Stimulated activated naive CD8-positive, alpha-beta T cell treated with anti-CD3 and anti-CD28 coated beads, Interleukin-15, Interleukin-2, amounts not matched to agents 100 U/mL and 50 U/mL, for 24 hours (primary cell): ENCODE results near the gene HSPB3.
"Not testable (repeated sequence)": the region's sequence is repeated elsewhere in the genome, so short reads cannot be mapped to it uniquely, and the experiment has no call there.

ENCODE experiments used
- ATAC-seq: fragments of 150-1000 bp; cut with Tn5 transposase; one replicate; pipeline ENCODE4 v1.10.0; 2021
- DNase-seq: peaks from one replicate; pipeline ENCODE4 v3.0.0; 2021

HSPB3 gene

GRCh38 chr5:54457094-54457862 is 1.8 kb downstream of the HSPB3 start:
- DNase-seq (no peak), ATAC-seq (no peak)

GRCh38 chr5:54458221-54458620 is 2.7 kb downstream of the HSPB3 start:
- ATAC-seq = no peak
- DNase-seq = no peak

GRCh38 chr5:54460181-54460919 is 4.9 kb downstream of the HSPB3 start:
- DNase-seq (no peak), ATAC-seq (no peak)

GRCh38 chr5:54462281-54462680 is 6.8 kb downstream of the HSPB3 start:
- no peak for ATAC-seq
- DNase-seq = no peak

- no peak for ATAC-seq
- DNase-seq = no peak
These were observed 8.2 kb downstream of the HSPB3 start for GRCh38 chr5:54463713-54464112.

- no peak for DNase-seq
- no peak for ATAC-seq
These were observed 14.1 kb downstream of the HSPB3 start for GRCh38 chr5:54469622-54470021.

GRCh38 chr5:54470128-54470527 is 14.6 kb downstream of the HSPB3 start:
- no peak for ATAC-seq
- DNase-seq = no peak

GRCh38 chr5:54470677-54471076 is 15.2 kb downstream of the HSPB3 start:
- ATAC-seq (no peak), DNase-seq (no peak)

GRCh38 chr5:54471398-54471797 is 15.9 kb downstream of the HSPB3 start:
- DNase-seq = no peak
- no peak for ATAC-seq

DNA sequence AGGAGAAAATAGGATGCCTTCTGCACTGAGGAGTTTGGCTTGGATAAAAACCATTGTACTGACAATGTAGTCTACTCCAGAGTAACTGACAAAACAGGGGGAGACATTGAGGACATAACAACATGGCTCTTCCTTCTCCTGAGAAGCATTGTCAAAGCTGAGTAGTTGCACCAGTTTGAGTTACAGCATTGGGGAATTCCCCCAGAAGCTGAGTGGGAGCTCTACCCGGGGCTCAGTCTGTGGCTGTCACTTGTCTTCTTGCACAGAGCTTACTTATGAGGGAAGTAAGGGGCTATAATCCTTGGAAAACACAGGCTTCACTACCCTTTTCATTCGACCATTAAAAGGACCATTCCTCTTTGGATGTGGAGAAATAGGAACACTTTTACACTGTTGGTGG is 21.2 kb downstream of the HSPB3 start:
- no peak for DNase-seq
- no peak for ATAC-seq

DNA sequence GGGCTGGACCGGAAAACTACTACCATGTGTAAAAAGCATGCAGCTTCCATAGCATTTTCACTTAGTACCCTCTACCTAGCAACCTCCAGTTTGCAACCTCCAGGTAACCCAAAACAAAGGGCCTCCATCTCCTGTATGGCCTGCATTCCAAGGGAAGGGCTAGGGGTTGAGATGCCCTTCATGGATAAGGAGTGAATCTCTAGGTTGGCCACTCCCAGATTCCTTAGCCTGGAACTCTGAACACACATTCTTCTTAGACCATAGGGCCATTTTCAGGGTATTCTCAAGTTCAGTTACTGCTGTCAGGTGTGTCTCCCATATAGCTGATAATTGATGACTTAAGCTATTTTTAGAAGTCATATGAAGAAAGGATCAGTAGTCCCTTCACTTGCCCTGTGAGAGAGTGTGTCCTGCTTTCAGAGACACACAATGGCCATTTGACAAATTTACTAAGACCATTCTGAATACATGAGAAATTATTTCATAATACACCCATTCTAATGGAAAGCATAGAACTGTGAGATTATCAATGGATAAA is 22.5 kb downstream of the HSPB3 start:
- DNase-seq (no peak), ATAC-seq (no peak)

DNA sequence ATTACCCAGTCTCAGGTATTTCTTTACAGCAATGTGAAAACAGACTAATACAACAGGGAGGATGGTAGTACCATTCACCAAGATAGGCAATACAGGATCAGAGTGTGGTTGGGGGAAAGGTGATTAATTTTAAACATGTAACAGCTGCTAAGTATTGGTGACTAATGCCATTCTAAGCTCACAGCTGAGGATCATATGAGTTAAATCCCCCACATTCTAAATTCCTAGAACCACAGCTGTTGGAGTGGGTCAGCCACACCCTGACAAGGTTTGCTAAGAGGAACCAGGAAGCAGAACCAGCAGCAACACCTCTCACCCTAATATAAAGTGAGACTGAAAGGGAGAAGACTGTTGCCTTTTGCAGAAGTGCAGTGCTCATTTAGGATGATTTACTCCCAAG is 24.8 kb downstream of the HSPB3 start:
- ATAC-seq (no peak), DNase-seq (no peak)

GRCh38 chr5:54484219-54484894 is 28.9 kb downstream of the HSPB3 start:
- ATAC-seq (no peak), DNase-seq (no peak)

GRCh38 chr5:54485659-54486058 is 30.2 kb downstream of the HSPB3 start:
- not testable (repeated sequence) for DNase-seq, ATAC-seq

GRCh38 chr5:54489648-54489979 is 34.1 kb downstream of the HSPB3 start:
- DNase-seq, ATAC-seq: not testable (repeated sequence)

DNA sequence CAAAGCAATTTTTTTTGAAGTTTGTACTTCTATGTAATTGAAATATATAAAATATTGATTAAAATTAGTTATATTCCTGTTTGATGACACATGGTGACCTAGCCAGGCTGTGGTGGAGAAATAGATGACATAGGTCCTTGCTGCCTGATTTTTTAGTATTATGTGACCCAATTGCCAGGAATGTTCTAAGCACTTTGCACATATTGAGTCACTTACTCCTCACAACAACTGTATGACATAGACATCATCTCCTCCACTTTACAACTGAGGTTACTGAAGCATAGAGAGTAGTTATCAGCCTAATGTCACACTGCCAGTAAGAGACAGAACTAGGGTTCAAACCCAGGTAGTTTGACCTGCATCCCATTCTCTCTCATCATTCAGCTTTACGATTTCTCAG is 35.8 kb downstream of the HSPB3 start:
- no peak for DNase-seq

GRCh38 chr5:54492178-54492577 is 36.7 kb downstream of the HSPB3 start:
- ATAC-seq (no peak), DNase-seq (no peak)

More for the DNA sequence above, 35.8 kb downstream of the HSPB3 start:
- ATAC-seq = no peak

GRCh38 chr5:54495027-54495426 is 39.5 kb downstream of the HSPB3 start:
- DNase-seq (no peak), ATAC-seq (no peak)
